Measurements from ENCODE around the gene TBC1D4.
"Not testable (repeated sequence)": the region's sequence is repeated elsewhere in the genome, so short reads cannot be mapped to it uniquely, and the experiment has no call there.

GRCh38 chr13:75273695-75274094 is 208.3 kb downstream of the TBC1D4 start:
- not testable (repeated sequence) for TF ChIP-seq EZH2 (IDR thresholded peaks at IDR 0.05); POLR2AphosphoS5 (IDR thresholded peaks at IDR 0.05; ENCODE audit: borderline replicate concordance, low read depth, low read length)

Data from SK-N-MC (cell line).